HG03520 (cell line): ENCODE results near the gene RASAL1.
"Not testable (repeated sequence)": the region's sequence is repeated elsewhere in the genome, so short reads cannot be mapped to it uniquely, and the experiment has no call there.

Experiments used
- ATAC-seq: cut with Tn5 transposase; IDR thresholded peaks from one replicate; pipeline ENCODE4 v1.9.1; 2021; ENCODE audit warnings: mild to moderate bottlenecking, moderate library complexity; ENCODE audit not compliant: unreplicated experiment

Gene RASAL1

DNA sequence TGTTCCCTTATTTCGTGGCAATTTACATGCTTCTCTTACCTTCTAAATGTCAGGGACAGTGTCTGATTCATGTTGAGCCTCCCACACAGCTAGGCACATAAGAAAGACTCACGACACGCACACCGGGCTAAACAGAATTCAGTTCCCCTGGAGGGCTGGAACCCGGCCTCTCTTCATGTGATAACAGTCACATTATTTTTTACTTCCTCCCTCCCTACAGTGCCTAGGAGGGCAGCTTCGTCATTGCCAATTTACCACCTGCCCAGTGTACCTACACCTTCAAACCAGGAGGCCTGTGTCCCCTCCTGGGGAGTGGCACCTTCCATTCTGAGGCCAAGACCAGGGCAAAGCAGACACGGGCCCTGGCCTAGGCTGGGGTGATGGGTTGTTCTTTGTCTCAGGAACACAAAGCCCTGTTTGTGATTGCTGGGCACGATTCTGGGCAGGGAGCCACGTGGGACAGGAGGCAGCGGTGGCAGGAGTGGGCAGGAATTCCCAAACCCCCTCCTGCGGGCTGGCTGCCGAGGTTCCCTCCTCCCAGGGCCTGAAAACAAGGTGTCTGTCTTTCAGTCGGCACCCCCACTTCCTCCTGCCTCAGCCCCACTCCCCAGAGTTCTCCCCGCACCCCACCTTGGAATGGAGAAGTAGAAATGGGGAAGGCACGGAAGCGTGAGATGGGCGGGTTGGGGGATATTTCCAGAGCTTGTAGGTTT, 6.8 kb upstream of the RASAL1 start:
- ATAC-seq, result no peak

- not testable (repeated sequence) for ATAC-seq
Observed at GRCh38 chr12:113141716-113142115, 6.2 kb upstream of the RASAL1 start.

- no peak for ATAC-seq
Observed at GRCh38 chr12:113140706-113141105, 5.1 kb upstream of the RASAL1 start.

DNA sequence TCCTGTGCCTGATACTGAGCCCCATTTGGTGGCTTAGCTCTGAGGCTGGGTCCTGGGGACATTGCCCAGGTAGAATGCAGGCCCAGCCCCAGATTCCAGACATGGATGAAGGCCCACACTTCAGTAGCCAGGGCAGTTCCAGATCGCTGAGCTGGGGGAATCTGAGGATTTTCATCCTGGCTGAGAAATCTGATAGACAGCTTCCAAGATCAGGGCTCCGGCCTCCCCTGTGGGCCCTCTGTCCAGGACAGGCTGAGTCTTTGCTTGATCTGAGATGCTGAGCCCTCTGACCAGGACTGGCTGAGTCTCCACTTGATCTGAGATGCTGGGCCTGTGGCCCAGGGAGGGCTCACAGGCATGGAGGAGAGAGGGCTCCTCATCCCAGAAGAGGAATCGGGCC, 3.3 kb upstream of the RASAL1 start:
- ATAC-seq, result no peak

DNA sequence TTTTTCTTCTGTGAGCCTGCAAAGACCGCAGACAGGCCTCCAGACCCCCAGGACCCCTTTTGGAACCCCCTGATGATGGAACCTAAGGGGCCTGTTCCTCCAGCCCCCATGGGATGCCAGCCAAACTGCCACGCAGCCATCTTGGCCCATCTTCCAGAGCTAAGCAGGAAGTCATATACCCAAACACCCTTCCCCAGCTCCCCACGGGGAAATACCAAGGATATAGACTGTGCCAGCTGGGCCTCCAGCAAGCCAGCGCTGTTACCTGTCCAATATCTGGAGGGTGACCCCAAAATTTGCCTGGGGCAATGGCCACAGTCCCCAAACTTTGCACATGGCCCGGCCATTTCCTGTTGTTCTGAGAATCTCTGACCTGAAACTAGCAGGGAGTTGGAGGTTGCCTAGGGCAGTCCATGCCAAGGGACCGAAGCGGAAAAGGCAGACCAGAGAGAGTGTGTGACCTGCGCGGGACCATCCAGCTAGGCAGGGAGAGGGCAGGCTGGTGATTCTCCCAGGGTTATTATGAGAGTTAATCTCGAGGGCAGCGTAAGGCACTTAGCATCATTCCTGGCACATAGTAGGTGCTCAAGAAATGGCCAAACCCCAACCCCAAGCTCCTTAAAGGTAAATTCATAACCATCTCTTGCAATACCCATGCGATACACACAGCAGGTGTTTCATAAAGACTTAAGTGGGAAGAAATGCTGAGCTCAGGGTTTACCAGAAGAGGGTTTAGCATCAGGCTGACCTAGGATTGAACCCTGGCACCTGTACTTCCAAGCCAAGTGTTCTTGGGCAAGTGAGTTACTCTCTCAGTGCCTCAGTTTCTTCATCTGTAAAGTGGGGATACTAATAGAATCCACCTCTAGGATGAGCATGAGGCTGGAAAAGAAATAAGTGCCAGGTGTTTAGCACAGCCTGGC, 2.6 kb upstream of the RASAL1 start:
- no peak for ATAC-seq

- no peak for ATAC-seq
Observed at GRCh38 chr12:113136990-113137511, 1.5 kb upstream of the RASAL1 start.

DNA sequence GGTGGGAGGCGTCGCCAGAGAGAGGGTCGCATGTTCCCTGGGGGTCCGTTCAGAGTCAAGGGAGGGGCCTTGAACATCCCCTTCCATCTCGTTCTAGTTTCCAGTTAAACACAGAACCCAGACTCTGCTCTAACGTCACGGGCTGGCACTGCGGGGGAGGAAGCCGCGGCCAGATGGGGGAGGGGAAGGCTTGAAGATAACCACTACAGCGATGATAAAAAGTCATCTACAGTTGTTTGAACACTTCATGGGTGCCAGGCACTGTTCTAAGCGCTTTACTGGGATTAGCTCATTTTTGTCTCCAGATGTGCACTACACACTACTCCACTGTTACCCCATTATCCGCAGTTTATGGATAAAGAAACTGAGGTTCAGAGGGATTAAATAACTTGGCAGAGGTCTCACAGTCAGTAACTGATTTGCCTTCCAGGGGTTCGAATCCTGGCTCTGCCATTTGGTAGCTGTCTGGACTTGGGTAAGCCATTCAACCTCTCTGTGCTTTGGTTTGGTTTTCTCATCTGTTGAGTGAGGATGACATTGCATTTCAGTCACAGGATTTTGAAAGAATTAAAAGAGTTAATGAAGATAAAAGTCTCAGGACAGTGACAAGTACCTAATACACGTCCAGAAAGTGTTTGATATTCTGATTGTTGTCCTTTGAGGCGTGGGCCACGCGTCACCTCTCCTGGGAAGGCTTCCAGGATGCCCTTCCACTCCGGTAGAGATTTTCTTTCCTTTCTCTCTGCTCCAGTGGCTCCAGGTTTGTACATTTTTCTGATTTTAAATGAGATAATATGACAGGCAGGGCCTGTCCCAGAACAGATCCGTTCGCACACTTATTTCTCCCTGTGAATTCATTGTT, 798 bp upstream of the RASAL1 start:
- ATAC-seq, result no peak

DNA sequence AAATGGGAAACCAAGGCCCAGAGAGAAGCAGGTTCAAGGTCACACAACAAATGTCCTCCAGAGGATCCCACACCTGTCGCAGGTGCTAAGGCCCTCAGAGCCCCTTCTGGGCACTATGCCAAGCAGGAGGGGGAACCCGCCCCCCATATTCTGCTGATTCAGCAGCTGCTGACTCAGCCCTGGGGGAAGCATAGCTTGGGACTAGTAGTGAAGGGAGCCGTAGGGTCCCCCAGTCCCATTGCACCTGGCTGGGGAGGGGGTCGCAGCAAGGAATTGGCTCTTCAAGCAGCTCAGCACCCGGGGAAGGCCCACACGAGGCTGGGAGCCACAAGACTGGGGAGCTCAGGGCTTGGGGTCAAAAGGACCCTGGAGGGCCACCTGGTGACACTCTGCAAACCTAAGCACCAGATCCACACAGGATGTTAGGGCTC, 1.0 kb downstream of the RASAL1 start:
- ATAC-seq, result no peak

GRCh38 chr12:113134071-113134470, 1.5 kb downstream of the RASAL1 start:
- no peak for ATAC-seq

DNA sequence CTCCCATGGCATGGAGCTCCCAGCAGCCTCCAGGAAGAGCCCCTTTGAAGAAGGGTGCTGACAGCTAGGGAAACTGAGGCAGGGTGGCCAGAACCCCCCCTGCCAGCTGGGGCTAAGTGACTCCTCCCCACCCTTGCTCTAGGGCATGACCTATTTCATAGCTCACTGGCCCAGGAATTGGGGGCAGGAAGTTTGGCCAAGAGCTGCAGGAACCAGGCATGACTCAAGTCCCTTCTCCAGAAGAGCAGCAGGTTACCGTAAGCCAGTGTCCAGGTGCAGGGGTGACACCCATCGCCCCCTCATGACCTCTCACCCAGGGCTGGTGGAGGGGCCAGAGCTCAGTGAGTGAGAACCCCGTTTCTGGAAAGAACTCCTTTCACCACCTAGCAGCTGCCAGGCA, 1.9 kb downstream of the RASAL1 start:
- no peak for ATAC-seq

GRCh38 chr12:113133036-113133435, 2.5 kb downstream of the RASAL1 start:
- ATAC-seq, result no peak

- ATAC-seq, result no peak
Observed at GRCh38 chr12:113131556-113131955, 4.0 kb downstream of the RASAL1 start.

GRCh38 chr12:113130457-113131135, 5.0 kb downstream of the RASAL1 start:
- no peak for ATAC-seq

GRCh38 chr12:113129664-113130456, 5.7 kb downstream of the RASAL1 start:
- ATAC-seq, result no peak

GRCh38 chr12:113128802-113129663, 6.5 kb downstream of the RASAL1 start:
- ATAC-seq, result no peak

- no peak for ATAC-seq
Observed at GRCh38 chr12:113127791-113128199, 7.8 kb downstream of the RASAL1 start.

GRCh38 chr12:113120670-113121370, 14.7 kb downstream of the RASAL1 start:
- ATAC-seq, result no peak
